ENCODE data around the gene IFRD2.

The IFRD2 gene

GRCh38 chr3:50241713-50242380 is 50.4 kb downstream of the IFRD2 start:
- no peak overlapping the region for H3K4me3 ChIP-seq (ENCODE audit: low read depth, low read length)

GRCh38 chr3:50241163-50241562 is 51.1 kb downstream of the IFRD2 start:
- no peak for DNase-seq (ENCODE audit: low read depth)
- no peak overlapping the region for H3K4me3 ChIP-seq (ENCODE audit: low read depth, low read length)

More at GRCh38 chr3:50241713-50242380, 50.4 kb downstream of the IFRD2 start:
- no peak for DNase-seq (ENCODE audit: low read depth)

DNA sequence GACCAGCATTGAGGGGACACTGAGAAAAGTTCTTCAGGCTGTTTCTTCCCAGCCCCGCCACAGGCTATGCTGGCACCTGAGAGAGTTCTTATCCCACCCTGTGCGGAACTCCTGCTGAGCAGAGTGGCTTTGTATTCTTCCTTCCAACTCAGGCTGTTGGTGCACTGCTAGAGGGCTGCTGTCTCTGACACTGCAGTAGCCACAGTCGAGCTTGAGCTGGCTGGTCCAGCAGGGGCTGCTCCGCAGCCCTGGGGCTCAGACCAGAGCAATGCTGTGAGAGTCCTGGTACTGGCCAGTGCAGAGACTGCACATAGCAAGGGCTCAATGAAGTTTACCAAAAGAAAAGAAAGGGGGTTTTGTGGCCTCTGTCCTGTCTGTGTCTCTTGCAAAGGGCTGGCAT is 52.6 kb downstream of the IFRD2 start:
- no peak for DNase-seq (ENCODE audit: low read depth)
- no peak overlapping the region for H3K4me3 ChIP-seq (ENCODE audit: low read depth, low read length)

- H3K4me3 ChIP-seq (ENCODE audit: low read depth, low read length), result peak overlapping the region; percentile 81
- no peak for DNase-seq (ENCODE audit: low read depth)
These were observed 53.6 kb downstream of the IFRD2 start for GRCh38 chr3:50238549-50239026.

GRCh38 chr3:50237754-50238548 is 54.3 kb downstream of the IFRD2 start:
- peak overlapping the region; percentile 81 for H3K4me3 ChIP-seq (ENCODE audit: low read depth, low read length)

More at GRCh38 chr3:50237754-50238548, 54.3 kb downstream of the IFRD2 start:
- peak; percentile 57 for DNase-seq (ENCODE audit: low read depth)

All from skeletal muscle cell (primary cell).